Measurements from ENCODE around the gene CAND2.

The CAND2 gene

GRCh38 chr3:12796171-12797123 is at the start of gene CAND2:
Gene CAND2, plus strand, starts transcription at chr3:12796680. Its CDS starts 41 bp downstream, at chr3:12796721.
- DNase-seq (ENCODE audit: low read depth in 2 of 2): peak; percentile 5 to 20

GRCh38 chr3:12748477-12748876 is 48.0 kb upstream of the CAND2 start:
- DNase-seq (ENCODE audit: low read depth in 2 of 2): no peak

GRCh38 chr3:12750223-12750622 is 46.3 kb upstream of the CAND2 start:
- peak; percentile 47 to 56 for DNase-seq (ENCODE audit: low read depth in 2 of 2)

GRCh38 chr3:12750658-12751071 is 45.8 kb upstream of the CAND2 start:
- peak in 1 of 2 experiments; percentile 20 for DNase-seq (ENCODE audit: low read depth in 2 of 2)

- no peak for DNase-seq (ENCODE audit: low read depth in 2 of 2)
Observed at GRCh38 chr3:12751571-12751970, 44.9 kb upstream of the CAND2 start.

GRCh38 chr3:12752102-12752501 is 44.4 kb upstream of the CAND2 start:
- DNase-seq (ENCODE audit: low read depth in 2 of 2): no peak

- DNase-seq (ENCODE audit: low read depth in 2 of 2): no peak
Observed at GRCh38 chr3:12752809-12753208, 43.7 kb upstream of the CAND2 start.

- no peak for DNase-seq (ENCODE audit: low read depth in 2 of 2)
Observed at GRCh38 chr3:12753275-12754028, 43.0 kb upstream of the CAND2 start.

- no peak for DNase-seq (ENCODE audit: low read depth in 2 of 2)
Observed at GRCh38 chr3:12754313-12754712, 42.2 kb upstream of the CAND2 start.

GRCh38 chr3:12755754-12756153 is 40.7 kb upstream of the CAND2 start:
- DNase-seq (ENCODE audit: low read depth in 2 of 2): no peak

GRCh38 chr3:12756175-12756574 is 40.3 kb upstream of the CAND2 start:
- DNase-seq (ENCODE audit: low read depth in 2 of 2): no peak

GRCh38 chr3:12756635-12757034 is 39.8 kb upstream of the CAND2 start:
- no peak for DNase-seq (ENCODE audit: low read depth in 2 of 2)

- DNase-seq (ENCODE audit: low read depth in 2 of 2): peak in 1 of 2 experiments; percentile 16
Observed at GRCh38 chr3:12758025-12758781, 38.3 kb upstream of the CAND2 start.

GRCh38 chr3:12759097-12759679 is 37.3 kb upstream of the CAND2 start, which contains the start of gene TMEM40:
Gene TMEM40, minus strand, starts transcription at chr3:12759259. Its CDS starts 9,427 bp downstream, at chr3:12749832.
- DNase-seq (ENCODE audit: low read depth in 2 of 2): no peak

- no peak for DNase-seq (ENCODE audit: low read depth in 2 of 2)
Observed at GRCh38 chr3:12759693-12760565, 36.6 kb upstream of the CAND2 start.

GRCh38 chr3:12764171-12764776 is 32.2 kb upstream of the CAND2 start:
- DNase-seq (ENCODE audit: low read depth in 2 of 2): no peak

- no peak for DNase-seq (ENCODE audit: low read depth in 2 of 2)
Observed at GRCh38 chr3:12766541-12766940, 29.9 kb upstream of the CAND2 start.

GRCh38 chr3:12768579-12769527 is 27.6 kb upstream of the CAND2 start:
- DNase-seq (ENCODE audit: low read depth in 2 of 2): no peak

- no peak for DNase-seq (ENCODE audit: low read depth in 2 of 2)
Observed at GRCh38 chr3:12769761-12770160, 26.7 kb upstream of the CAND2 start.

Data from fibroblast of skin of left biceps (primary cell).